Cardiac septum (tissue), 1 donor: Measurements from ENCODE around the gene TIE1. TPM values are rescaled to one million over a fixed set of nuclear protein-coding genes. Genes with fewer than 3 reads are reported as not detected.
A peak's percentile ranks its signal among the peaks of the same experiment; 100 is the strongest.

ENCODE experiments used
- DNase-seq: peaks from one replicate; pipeline ENCODE4 v3.0.0-alpha.2; 2020; ENCODE audit warnings: low spot score
- intact Hi-C: fragments of 100-400 bp; cut with DNase I; formaldehyde crosslinking; loops from one replicate; pipeline ENCODE4 v1.14.0; 2022
- total RNA-seq: library from RNA; stranded (reverse); fragmentation: NEBNext Ultra II Directional; extraction: Animal tissue kit (Norgen Biotek cat#: 25700); gene quantifications from one replicate; pipeline ENCODE4 v1.2.1, GENCODE V29; 2021
- donor health status: DM: no; HTN: no; CAD: no.

TIE1 gene
- total RNA-seq, 1 donor from 2014 or later: 27.7 TPM

DNA sequence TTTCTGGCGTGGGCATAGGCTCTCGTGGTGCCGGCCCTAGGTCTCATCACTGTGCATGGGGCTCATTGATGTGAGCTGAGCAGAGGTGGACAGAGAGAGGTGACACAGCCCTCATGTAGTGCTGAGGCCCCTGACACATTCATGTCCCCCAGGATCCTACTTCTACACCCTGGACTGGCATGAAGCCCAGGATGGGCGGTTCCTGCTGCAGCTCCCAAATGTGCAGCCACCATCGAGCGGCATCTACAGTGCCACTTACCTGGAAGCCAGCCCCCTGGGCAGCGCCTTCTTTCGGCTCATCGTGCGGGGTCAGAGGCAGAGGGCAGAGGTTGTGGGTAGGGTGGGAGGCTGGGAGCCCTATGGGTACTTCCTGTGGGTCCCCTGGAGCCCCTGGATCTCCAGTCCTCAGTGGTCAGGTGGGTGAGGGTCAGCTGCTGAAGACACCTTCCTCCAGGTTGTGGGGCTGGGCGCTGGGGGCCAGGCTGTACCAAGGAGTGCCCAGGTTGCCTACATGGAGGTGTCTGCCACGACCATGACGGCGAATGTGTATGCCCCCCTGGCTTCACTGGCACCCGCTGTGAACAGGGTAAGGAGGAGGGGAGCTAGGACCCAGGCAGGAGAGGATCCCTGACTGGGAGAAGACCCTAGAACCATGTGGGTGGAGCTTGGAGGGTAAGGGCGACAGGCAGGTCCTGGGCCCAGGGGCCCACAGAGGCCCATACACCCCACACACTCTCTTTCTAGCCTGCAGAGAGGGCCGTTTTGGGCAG, 6.1 kb downstream of the TIE1 start:
- intact Hi-C loops: no loop called here
- no peak for DNase-seq

DNA sequence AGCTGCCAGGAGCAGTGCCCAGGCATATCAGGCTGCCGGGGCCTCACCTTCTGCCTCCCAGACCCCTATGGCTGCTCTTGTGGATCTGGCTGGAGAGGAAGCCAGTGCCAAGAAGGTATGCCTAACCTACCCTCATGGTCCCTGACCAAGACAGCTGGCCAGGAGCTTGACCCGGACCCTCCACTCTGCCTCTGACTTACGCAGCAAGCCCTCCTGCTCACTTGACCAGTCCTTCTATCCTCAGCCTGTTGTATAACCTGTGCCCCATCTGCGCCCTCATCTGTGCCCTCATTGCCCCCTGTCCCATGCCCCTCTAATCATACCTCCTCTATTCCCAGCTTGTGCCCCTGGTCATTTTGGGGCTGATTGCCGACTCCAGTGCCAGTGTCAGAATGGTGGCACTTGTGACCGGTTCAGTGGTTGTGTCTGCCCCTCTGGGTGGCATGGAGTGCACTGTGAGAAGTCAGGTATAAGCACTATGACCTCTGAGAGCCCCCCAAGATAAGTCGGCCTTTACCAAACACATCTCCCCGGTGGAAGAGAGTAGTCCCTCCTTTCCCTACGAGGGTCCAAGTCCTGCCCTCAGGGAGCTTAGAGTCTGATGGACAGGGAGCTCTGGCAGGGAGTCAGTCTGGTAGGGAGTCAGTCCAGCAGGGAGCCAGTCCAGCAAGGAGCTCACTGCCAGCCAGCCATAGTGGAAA, 6.8 kb downstream of the TIE1 start:
- intact Hi-C loops: no loop called here

DNA sequence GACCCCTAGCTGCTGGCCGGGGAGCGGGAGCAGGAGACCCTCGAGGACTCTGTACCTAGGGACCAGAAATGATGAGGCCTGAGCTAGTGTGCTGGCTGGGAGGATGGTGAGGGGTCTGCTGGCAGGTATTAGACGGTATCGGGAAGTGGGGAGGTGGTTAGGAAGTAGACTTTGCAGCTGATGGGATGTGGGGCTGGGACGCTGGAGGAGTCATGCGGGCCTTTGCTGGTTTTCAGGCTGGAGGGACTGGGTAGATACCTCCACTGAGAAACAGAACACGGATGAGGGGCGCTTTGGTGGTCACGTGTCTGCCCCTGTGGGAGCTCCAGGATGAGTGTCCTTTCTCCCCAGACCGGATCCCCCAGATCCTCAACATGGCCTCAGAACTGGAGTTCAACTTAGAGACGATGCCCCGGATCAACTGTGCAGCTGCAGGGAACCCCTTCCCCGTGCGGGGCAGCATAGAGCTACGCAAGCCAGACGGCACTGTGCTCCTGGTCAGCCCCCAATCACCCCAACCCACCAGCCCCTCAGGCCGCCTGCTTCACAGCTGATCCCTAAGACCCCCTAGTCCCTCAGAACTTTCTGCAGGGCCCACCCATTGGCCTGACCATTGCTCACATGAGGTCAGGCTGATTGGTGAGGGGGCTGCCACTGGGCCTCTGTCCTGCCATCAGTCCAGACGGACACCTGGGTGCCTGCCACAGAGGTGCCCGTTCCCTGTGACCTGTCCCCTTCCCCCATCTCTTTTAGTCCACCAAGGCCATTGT, 8.0 kb downstream of the TIE1 start:
- no peak for DNase-seq
- intact Hi-C loops: no loop called here

More for the DNA sequence above, 6.8 kb downstream of the TIE1 start:
- no peak for DNase-seq

DNA sequence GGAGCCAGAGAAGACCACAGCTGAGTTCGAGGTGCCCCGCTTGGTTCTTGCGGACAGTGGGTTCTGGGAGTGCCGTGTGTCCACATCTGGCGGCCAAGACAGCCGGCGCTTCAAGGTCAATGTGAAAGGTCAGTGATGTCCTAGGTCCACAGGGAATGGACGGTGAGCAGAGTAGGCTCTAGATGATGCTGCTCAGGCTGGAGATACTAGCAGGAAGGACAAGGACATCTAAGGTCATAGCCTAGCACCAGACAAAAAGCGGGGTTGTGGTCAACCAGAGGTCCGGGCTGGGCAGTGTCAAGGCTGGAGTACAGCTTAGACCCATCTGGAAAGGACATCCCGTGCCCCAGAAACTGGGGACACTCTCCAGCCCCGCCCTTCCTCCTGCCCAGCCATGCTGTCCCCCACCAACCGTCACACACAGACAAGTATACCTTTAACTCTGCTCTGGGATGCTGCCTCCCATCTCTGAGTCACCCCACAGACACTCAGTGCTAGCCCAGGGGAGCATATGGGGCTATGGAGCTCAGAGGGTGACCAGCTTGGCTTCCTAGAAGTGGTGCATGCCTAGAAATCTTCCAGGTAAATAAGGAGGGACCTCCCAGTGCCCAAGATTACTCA, 8.7 kb downstream of the TIE1 start:
- no peak for DNase-seq
- intact Hi-C loops: no loop called here

DNA sequence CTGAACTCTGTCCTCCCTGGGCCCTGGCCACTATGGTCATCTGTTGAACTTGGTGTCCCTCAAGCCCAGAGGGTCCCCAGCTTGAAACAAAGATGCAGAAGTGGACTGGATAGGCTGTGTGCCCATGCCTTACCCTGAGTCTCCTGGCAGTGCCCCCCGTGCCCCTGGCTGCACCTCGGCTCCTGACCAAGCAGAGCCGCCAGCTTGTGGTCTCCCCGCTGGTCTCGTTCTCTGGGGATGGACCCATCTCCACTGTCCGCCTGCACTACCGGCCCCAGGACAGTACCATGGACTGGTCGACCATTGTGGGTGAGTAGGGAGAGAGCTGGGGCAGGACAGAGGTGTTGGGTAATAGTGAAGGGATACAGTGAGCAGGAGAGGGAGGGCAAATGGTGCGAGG, 10.7 kb downstream of the TIE1 start:
- intact Hi-C loops: no loop called here
- no peak for DNase-seq

DNA sequence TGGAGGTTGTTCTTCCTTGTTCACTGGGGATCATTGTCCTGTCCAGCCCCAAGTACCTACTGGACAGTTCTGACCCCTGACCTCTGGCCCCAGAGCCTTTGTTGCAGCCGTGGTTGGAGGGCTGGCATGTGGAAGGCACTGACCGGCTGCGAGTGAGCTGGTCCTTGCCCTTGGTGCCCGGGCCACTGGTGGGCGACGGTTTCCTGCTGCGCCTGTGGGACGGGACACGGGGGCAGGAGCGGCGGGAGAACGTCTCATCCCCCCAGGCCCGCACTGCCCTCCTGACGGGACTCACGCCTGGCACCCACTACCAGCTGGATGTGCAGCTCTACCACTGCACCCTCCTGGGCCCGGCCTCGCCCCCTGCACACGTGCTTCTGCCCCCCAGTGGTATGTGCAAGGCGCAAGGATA, 11.4 kb downstream of the TIE1 start:
- DNase-seq: no peak
- intact Hi-C loops: no loop called here

DNA sequence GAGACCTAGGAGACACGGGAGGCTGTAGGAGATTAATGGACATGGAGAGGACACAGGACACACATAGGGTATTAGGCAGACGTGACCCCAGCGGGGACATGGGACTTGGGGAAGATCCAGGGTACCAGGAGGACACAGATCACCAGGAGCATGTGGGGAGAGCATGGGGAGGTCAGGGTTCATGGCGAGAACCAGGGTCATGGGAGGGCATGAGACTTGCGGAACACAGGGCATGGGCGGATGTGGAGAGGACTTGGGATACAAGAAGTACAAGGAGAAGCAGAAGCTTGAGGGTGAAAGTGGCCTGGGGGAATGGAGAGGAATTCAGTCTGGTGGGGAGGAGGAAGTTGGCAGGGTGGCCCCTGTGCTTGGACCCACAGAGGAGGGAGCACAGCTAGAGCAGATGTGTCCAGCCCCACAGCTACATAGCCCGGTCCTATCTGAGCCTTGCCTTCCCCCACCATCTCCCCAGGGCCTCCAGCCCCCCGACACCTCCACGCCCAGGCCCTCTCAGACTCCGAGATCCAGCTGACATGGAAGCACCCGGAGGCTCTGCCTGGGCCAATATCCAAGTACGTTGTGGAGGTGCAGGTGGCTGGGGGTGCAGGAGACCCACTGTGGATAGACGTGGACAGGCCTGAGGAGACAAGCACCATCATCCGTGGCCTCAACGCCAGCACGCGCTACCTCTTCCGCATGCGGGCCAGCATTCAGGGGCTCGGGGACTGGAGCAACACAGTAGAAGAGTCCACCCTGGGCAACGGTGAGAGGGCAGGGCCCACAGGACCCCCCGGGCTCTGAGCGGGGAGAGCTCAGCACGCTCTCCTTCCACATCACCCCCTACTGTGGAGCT, 12.1 kb downstream of the TIE1 start:
- intact Hi-C loops: no loop called here
- DNase-seq: no peak

DNA sequence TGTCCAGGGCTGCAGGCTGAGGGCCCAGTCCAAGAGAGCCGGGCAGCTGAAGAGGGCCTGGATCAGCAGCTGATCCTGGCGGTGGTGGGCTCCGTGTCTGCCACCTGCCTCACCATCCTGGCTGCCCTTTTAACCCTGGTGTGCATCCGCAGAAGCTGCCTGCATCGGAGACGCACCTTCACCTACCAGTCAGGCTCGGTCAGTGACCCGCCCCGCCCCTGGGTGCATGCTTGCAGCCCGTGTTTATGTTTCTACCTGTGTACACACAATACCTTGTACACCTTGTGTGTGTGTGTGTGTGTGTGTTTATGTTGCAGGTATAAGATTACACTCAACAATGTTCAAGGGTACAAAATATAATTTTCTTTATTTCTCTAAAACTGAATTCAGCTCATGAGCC, 13.0 kb downstream of the TIE1 start:
- intact Hi-C loops: no loop called here

DNA sequence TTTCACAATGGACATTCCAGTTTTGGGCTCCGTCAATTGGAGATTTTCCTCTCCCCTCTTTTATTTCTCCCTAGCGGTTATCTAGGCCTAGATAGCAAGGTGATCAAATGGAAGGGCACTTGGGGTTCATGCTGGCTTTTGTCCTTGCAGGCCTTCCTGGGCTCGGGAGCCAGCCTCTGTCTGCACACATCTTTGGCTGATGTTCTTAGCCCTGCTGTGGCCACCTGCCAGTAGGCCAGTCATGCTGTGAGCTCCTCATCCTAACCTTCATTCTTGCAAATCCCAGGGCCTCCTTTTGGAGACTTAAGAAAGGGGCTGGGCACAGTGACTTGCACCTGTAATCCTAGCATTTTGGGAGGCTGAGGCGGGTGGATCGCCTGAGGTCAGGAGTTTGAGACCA, 13.5 kb downstream of the TIE1 start:
- intact Hi-C loops: no loop called here
- no peak for DNase-seq

More for the DNA sequence above, 13.0 kb downstream of the TIE1 start:
- no peak for DNase-seq

DNA sequence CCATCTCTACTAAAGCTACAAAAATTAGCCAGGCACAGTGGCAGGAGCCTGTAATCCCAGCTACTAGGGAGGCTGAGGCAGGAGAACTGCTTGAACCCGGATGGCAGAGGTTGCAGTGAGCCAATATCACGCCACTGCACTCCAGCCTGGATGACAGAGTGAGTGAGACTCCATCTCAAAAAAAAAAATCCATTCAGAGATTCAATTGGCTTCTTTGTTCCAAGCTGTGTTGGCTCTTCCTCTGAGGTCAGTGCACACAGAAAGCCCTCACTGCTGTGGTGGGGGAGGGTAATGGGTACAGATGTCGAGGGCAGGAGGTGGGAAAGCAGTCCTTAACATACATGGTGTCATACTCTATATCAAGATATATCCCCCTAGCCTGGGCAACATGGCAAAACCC, 14.7 kb downstream of the TIE1 start:
- intact Hi-C loops: no loop called here
- DNase-seq: no peak

DNA sequence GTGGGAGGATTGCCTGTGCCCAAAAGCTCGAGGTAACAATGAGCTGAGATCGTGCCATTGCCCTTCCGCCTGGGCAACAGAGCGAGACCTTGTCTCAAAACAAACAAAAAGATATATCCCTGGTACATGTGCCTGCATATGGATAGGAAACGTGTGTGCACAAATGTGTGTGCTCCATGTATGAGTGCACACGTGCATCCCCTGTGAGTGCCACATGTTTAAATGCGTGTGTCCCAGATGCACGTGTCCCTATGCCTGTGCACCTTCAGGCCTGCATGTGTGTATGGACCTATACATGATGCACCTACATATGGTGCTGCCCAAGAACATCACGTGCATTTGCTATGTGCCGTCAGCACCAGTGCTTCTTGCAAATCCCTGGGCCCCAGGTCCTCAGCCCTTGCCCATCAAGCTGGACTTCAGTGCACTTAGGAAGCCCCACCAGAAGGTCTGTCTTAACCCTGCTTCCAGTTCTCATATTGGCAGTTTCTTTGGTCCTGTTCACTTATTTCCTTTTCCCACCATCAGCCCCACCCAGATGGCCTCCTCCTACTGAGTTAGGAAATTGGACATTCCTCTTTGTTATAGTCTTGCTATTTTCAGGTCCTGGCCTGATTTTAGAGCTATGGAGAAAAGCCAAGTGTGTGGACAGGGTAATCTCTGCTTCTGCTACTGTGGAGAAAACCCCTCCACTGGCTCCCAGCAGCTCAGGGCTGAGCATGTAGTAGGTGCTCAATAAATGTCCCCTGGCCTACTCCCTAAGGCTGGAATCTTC, 15.4 kb downstream of the TIE1 start:
- intact Hi-C loops: no loop called here
- peak; percentile 49 for DNase-seq

DNA sequence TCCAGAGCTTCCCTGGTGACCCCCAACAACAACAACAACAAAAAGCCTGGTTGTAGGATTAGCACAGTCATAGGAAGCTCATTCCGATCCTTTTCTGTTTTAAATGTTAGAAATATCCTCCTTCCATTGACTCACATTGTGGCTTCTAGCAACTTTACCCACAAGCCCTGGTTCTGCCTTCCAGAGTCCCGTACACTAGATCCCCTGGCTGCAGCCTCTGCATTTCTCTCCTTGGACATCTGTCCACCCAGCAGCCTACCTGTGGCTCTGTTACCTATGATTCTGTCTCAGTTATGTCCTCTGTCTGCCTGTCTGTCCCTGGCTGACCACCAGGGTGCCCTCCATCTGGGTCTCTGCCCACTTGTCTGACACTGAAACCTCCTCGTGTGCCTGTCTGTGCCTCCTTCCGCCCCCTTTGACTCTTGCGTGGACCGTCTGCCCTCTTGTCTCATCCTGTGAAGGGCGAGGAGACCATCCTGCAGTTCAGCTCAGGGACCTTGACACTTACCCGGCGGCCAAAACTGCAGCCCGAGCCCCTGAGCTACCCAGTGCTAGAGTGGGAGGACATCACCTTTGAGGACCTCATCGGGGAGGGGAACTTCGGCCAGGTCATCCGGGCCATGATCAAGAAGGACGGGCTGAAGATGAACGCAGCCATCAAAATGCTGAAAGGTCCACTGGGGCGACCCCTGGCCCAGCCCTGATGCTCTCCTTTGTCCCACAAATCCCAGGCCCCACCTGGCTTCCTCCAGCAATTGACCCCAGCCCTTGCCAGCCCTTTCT, 16.1 kb downstream of the TIE1 start:
- intact Hi-C loops: no loop called here
- DNase-seq: peak; percentile 36

DNA sequence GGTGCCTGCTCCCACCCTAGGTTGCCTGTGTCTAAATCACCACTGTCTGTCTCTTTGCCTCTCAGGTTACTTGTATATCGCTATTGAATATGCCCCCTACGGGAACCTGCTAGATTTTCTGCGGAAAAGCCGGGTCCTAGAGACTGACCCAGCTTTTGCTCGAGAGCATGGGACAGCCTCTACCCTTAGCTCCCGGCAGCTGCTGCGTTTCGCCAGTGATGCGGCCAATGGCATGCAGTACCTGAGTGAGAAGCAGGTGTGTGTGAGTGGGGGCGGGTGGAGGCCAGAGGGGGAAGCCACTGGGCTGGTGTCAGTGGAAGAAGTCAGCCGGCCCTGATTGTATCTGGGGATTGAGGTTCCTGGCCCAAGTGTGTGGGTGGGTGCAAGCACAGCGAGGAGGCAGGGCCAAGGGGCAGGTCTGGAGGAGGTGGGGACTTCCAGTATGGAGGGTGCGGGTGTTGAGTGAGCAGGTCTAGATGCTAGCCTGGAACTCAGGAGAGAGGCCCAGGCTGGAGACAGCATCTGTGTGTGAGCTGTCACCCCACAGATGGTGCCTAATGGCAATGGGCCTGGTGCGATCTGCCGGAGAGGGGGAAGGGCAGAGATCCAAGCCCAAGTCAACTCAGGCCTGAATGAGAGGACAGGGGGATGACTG, 17.2 kb downstream of the TIE1 start:
- intact Hi-C loops: no loop called here
- DNase-seq: peak; percentile 67

DNA sequence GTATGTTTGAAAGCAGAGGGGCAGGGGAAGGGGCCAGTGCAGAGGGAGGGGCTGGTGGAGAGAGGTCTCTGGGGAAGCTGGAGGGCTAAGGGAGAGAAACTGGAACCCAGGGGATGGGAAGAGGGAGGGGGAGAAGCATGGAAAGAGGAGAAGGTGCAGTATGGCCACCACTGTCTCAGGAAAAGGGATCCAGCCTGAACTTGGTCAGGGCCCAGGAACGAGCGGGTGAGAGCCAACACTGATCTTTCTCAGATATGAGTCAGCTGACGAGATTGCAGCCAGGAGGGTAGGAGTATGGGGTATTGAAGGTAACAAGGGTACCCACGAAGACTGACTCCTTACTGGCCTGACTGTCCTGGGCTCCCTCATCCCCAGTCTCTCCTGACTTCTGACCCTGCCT, 18.0 kb downstream of the TIE1 start:
- peak; percentile 66 for DNase-seq
- intact Hi-C loops: no loop called here

DNA sequence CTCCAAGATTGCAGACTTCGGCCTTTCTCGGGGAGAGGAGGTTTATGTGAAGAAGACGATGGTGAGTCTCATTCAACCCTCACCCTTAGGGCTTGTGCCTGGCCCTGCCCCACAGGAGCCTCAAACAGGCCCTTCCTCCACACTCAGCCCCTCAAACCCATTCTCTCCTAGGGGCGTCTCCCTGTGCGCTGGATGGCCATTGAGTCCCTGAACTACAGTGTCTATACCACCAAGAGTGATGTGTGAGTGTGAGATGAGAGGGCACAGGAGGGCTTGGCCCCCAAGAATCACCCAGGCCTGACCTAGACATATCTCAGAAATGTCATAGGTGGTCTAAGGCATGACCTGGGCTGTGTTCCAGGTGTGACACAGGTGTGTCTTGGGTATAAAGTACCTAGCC, 18.5 kb downstream of the TIE1 start:
- no peak for DNase-seq
- intact Hi-C loops: no loop called here

DNA sequence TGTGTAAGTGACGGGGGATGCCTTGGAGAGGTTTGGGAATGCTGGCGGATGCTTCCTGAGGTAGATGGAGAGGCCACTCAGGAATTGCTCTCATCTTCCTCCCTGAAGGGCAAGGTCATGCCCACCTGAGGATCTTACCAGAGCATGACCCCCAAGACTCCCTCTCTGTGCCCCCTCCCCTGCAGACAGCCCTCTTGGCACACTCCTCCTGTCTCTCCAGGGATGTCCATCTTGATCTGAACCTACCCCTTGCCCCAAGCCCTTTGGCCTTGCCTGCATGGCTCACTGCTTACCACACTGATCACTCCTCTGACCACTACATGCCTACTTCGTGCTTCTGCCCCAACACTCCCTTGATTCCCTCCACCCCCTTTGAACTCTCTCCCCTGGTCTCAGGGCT, 19.0 kb downstream of the TIE1 start:
- DNase-seq: peak; percentile 66
- intact Hi-C loops: no loop called here

DNA sequence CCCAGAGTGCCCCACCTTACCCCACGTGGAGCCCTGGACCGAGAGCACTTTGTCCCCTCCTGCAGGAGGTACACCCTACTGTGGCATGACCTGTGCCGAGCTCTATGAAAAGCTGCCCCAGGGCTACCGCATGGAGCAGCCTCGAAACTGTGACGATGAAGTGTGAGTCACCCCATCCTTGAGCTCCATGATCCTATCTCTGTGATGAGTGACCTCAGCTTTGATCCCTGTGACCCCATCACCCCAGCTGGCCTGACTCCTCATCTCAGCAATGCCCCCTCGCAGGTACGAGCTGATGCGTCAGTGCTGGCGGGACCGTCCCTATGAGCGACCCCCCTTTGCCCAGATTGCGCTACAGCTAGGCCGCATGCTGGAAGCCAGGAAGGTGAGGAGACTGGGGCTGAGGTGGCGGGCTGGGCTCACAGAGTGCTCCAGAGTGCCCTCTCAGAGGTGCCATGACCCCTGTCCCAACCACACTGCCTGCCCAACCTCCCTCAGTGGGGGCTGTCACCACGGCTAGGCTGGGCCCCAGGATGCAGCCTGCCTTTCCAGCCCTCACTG, 20.6 kb downstream of the TIE1 start:
- intact Hi-C loops: no loop called here
- DNase-seq: peak; percentile 55
